ENCODE data around the gene UBL4B. TPM values are rescaled to one million over a fixed set of nuclear protein-coding genes. Genes with fewer than 3 reads are reported as not detected.

Gene UBL4B
- total and polyA plus RNA-seq, 3 experiments from 2014 or later, result not detected

DNA sequence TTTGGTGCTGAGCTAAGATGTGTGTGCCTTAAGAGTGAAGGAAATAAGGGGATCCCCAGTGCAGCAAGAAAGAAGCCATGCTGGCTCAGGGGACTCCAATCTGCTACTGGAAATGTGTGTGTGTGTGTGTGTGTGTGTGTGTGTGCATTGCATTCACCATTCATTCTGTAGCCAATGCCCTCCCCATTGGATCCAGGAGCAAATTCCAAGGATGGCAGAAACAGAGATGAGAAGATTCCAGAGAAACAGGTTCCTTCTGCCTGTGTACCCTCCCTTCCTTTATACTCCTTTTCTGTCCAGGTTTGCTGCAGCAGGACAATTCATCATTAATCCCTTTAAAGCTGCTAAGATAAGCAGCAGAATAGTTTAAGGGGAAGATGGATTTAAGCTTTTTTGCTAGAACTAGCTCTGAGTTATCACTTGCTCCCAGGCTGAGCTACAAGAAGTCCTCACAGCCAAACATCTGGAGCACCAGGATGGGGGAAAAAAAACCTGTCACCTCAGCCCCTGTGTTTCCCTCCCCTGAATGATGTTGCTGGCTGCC, 41.2 kb downstream of the UBL4B start:
- Mint-ChIP-seq H3K9me3 (peaks cover 0 to 2% (median 0%) of the 10 kb centered on the region in 5 donors), H3K27me3 (peaks cover 38 to 65% of the 10 kb centered on the region in 2 donors), H3K27ac (no peak overlapping the region), H3K4me1 (peaks cover 0 to 3% (median 3%) of the 10 kb centered on the region in 3 donors), H3K4me3 (no peak overlapping the region), H3K36me3 (peaks cover 0 to 2% (median 0%) of the 10 kb centered on the region in 3 donors)
- DNase-seq, result no peak
- POLR2A ChIA-PET, result no interaction called here
- Histone ChIP-seq H3K4me3 (ENCODE audit: low read length) (no peak overlapping the region), H3K36me3 (ENCODE audit: insufficient read depth, low read length) (no peaks in the 10 kb centered on the region), H3K27ac (ENCODE audit: low read depth, low read length) (no peak overlapping the region), H3K27me3 (ENCODE audit: insufficient read depth, low read length, poor library complexity, severe bottlenecking) (peaks cover 27% of the 10 kb centered on the region), H3K4me1 (ENCODE audit: insufficient read depth, low read length) (no peaks in the 10 kb centered on the region), H3K9me3 (ENCODE audit: low read length) (no peaks in the 10 kb centered on the region)
- CTCF ChIA-PET, result interaction anchor here (0.9 kb wide), 1 partner anchor 9 kb away, joined by 3 read pairs; no protein-coding TSS in a partner anchor

DNA sequence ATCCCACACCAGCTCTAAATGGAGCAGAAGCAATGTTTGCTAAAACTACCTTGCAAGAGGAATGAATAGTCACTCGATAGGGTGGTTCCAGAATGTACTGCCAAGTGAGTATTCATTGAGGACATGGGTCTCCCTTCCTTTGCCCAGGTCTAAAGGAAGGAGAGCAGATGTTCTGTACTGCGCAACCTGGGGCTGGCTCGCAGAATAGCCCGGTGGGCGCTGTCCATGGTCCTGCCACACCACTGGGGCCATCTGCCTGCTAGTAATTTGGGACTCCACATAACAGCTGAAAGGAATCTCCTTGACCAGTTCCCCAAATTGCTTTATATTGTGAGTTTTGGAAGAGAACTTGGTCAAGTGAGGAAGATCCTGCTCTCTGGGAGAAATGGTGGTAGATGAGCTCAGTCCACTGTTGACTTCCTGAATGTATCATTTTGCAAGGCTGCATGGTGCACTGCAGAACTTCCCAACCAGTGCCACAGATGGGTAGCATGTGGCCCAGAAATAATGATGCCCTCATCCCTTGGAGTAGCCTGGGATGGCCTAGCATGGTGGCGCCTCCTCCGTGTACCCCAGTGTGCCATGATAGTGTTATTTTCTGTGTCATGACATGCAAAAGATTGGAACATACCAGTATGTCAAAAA, 43.8 kb downstream of the UBL4B start:
- POLR2A ChIA-PET, result no interaction called here
- Mint-ChIP-seq H3K27me3 (peaks cover 49 to 87% of the 10 kb centered on the region in 2 donors), H3K36me3 (peaks cover 0 to 3% (median 0%) of the 10 kb centered on the region in 3 donors), H3K9me3 (peaks cover 0 to 6% (median 2%) of the 10 kb centered on the region in 5 donors), H3K4me1 (no peaks in the 10 kb centered on the region), H3K27ac (no peak overlapping the region), H3K4me3 (no peak overlapping the region)
- H3K4me1 ChIP-seq (ENCODE audit: insufficient read depth, low read length), result no peaks in the 10 kb centered on the region
- no peak overlapping the region for H3K27ac ChIP-seq (ENCODE audit: low read depth, low read length)
- H3K9me3 ChIP-seq (ENCODE audit: low read length), result no peaks in the 10 kb centered on the region
- H3K4me3 ChIP-seq (ENCODE audit: low read length), result no peak overlapping the region
- peak in 3 of 5 donors; percentile 6 to 24 (median 21) for DNase-seq
- CTCF ChIA-PET, result no interaction called here
- peaks cover 23% of the 10 kb centered on the region for H3K27me3 ChIP-seq (ENCODE audit: insufficient read depth, low read length, poor library complexity, severe bottlenecking)
- no peaks in the 10 kb centered on the region for H3K36me3 ChIP-seq (ENCODE audit: insufficient read depth, low read length)

DNA sequence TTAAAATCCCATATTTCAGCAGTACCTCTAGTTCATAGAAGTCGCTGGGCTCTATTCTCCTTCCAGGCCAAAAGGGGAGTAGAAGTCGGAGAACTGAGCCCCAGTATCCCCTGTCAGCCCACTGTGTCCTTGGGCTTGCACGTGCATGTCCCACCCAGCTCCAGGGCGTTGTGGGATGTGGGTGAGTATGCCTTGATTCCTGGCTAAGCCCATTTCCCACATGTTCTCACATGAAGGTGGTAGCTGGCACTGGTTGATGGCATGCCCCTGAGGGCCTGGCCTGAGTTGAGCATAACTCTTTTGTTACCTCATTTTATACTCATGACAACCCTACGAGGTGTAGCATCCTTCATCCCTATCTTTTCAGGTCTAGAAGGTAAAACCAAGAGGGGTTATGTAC, 46.0 kb downstream of the UBL4B start:
- Mint-ChIP-seq H3K36me3 (peaks cover 0 to 3% (median 0%) of the 10 kb centered on the region in 3 donors), H3K27me3 (peaks cover 41 to 84% of the 10 kb centered on the region in 2 donors), H3K9me3 (peaks cover 0 to 8% (median 2%) of the 10 kb centered on the region in 5 donors), H3K4me1 (no peaks in the 10 kb centered on the region), H3K4me3 (no peak overlapping the region), H3K27ac (no peak overlapping the region)
- no peak for DNase-seq
- ChIA-PET POLR2A (no interaction called here), CTCF (no interaction called here)
- no peak overlapping the region for H3K4me3 ChIP-seq (ENCODE audit: low read length)
- H3K36me3 ChIP-seq (ENCODE audit: insufficient read depth, low read length), result no peaks in the 10 kb centered on the region
- no peak overlapping the region for H3K27ac ChIP-seq (ENCODE audit: low read depth, low read length)
- peaks cover 13% of the 10 kb centered on the region for H3K27me3 ChIP-seq (ENCODE audit: insufficient read depth, low read length, poor library complexity, severe bottlenecking)
- H3K9me3 ChIP-seq (ENCODE audit: low read length), result no peaks in the 10 kb centered on the region
- H3K4me1 ChIP-seq (ENCODE audit: insufficient read depth, low read length), result no peaks in the 10 kb centered on the region

DNA sequence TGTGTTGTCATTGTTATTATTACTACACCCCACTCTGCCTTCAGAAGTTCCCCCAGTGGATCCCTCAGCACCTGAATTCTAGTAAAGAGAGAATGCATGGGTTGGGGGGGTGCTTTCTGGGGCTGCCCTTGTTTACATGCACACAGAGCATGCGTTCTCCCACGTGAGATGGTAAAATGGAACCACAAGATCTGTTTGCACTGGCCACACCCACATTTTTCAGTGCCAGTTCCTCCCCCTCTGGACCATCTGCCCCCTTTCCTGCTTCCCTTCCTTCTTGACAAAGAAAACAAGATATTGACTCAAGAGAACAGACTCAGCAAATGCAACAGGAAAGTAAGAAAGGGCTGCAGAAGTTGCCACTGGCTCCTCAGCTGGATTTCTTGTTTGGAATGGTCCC, 46.9 kb downstream of the UBL4B start:
- POLR2A ChIA-PET, result no interaction called here
- Mint-ChIP-seq H3K27ac (no peak overlapping the region), H3K4me1 (no peaks in the 10 kb centered on the region), H3K36me3 (peaks cover 0 to 3% (median 0%) of the 10 kb centered on the region in 3 donors), H3K4me3 (no peak overlapping the region), H3K27me3 (peaks cover 41 to 80% of the 10 kb centered on the region in 2 donors), H3K9me3 (peaks cover 0 to 8% (median 2%) of the 10 kb centered on the region in 5 donors)
- H3K27me3 ChIP-seq (ENCODE audit: insufficient read depth, low read length, poor library complexity, severe bottlenecking), result peaks cover 9% of the 10 kb centered on the region
- H3K4me1 ChIP-seq (ENCODE audit: insufficient read depth, low read length), result no peaks in the 10 kb centered on the region
- H3K9me3 ChIP-seq (ENCODE audit: low read length), result no peaks in the 10 kb centered on the region
- no peak overlapping the region for H3K4me3 ChIP-seq (ENCODE audit: low read length)
- H3K36me3 ChIP-seq (ENCODE audit: insufficient read depth, low read length), result no peaks in the 10 kb centered on the region
- no peak overlapping the region for H3K27ac ChIP-seq (ENCODE audit: low read depth, low read length)
- CTCF ChIA-PET, result no interaction called here
- DNase-seq, result no peak

DNA sequence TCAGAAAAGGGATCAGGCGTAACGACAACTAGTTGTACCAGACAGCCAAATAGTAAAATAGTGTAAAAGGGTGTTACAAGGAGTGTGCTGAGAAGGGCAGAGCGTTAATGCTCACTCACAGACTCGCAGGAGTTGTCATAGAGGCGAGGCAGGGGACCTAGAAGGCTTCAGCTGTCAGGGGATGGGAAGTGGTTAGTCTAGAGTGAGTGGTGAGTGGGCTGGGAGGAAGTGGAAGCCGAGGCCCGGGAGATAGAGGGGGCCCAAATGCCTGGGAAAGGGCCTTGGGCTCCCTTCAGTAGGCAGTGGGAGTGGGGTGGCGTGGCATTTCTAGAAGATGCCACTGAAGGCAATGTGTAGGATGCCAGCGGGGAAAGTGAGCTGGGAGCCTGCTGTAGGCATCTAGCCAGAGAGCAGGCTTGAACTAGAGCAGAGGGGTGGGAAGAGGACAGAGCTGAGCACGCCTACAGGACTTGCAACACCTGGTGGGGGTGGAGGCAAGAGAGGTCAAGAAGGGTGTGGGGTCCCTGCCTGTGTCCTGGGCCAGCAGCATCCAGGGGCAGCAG, 48.4 kb downstream of the UBL4B start:
- H3K4me1 ChIP-seq (ENCODE audit: insufficient read depth, low read length), result no peaks in the 10 kb centered on the region
- Mint-ChIP-seq H3K4me1 (no peaks in the 10 kb centered on the region), H3K4me3 (no peak overlapping the region), H3K36me3 (peaks cover 0 to 3% (median 0%) of the 10 kb centered on the region in 3 donors), H3K27me3 (peaks cover 34 to 69% of the 10 kb centered on the region in 2 donors), H3K27ac (peak overlapping the region in 1 of 8 donors; percentile 48), H3K9me3 (peaks cover 0 to 8% (median 2%) of the 10 kb centered on the region in 5 donors)
- CTCF ChIA-PET, result no interaction called here
- no peaks in the 10 kb centered on the region for H3K9me3 ChIP-seq (ENCODE audit: low read length)
- POLR2A ChIA-PET, result no interaction called here
- peaks cover 4% of the 10 kb centered on the region for H3K27me3 ChIP-seq (ENCODE audit: insufficient read depth, low read length, poor library complexity, severe bottlenecking)
- DNase-seq, result no peak
- no peak overlapping the region for H3K27ac ChIP-seq (ENCODE audit: low read depth, low read length)
- H3K36me3 ChIP-seq (ENCODE audit: insufficient read depth, low read length), result no peaks in the 10 kb centered on the region
- no peak overlapping the region for H3K4me3 ChIP-seq (ENCODE audit: low read length)

DNA sequence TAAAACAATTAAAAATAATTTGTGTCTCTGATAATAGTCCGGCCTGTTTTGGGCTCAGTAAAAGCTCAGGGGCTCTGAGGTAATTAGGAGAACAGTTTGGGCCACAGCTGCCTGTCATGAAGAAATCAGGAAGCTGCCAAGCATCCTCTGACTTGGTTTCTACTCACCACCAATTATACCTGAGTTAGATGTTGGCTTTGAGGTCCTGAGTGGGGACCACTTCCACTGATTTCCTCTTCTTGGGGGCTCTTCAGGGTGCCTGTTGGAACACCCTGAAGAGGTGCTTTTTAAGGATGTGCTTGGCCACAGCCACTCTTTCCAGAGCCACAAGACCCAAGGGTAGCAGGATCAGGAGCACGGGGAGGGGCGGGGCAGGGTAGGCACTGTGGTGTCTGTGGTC, 48.9 kb downstream of the UBL4B start:
- H3K4me3 Mint-ChIP-seq, result no peak overlapping the region
- ChIA-PET CTCF (no interaction called here), POLR2A (no interaction called here)
- no peaks in the 10 kb centered on the region for H3K4me1 Mint-ChIP-seq
- Histone ChIP-seq H3K9me3 (ENCODE audit: low read length) (no peaks in the 10 kb centered on the region), H3K4me1 (ENCODE audit: insufficient read depth, low read length) (no peaks in the 10 kb centered on the region), H3K27me3 (ENCODE audit: insufficient read depth, low read length, poor library complexity, severe bottlenecking) (peaks cover 4% of the 10 kb centered on the region), H3K4me3 (ENCODE audit: low read length) (no peak overlapping the region), H3K27ac (ENCODE audit: low read depth, low read length) (no peak overlapping the region), H3K36me3 (ENCODE audit: insufficient read depth, low read length) (no peaks in the 10 kb centered on the region)
- peaks cover 0 to 8% (median 2%) of the 10 kb centered on the region in 5 donors for H3K9me3 Mint-ChIP-seq
- DNase-seq, result no peak
- H3K36me3 Mint-ChIP-seq, result peaks cover 0 to 3% (median 0%) of the 10 kb centered on the region in 3 donors
- H3K27me3 Mint-ChIP-seq, result peaks cover 33 to 64% of the 10 kb centered on the region in 2 donors
- no peak overlapping the region for H3K27ac Mint-ChIP-seq

DNA sequence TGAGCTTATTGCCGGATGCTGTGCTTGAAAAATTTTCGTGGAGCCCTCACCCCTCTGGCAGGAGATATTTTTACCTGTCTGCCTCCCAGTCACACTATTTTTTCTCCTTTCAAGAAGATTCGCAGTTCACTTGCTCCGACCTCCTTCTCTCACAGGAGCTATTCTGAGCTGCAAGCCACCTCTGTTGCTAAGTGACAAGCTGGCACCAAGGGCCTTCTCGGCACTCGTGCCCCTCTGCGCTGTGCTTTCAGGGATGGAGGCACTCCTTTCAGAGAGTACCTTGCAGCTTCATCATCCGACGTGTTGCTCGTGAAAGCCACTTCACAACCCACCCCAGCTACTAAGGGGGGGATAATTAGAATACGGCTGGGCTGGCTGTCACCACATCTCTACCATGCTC, 49.6 kb downstream of the UBL4B start:
- peaks cover 0 to 8% (median 2%) of the 10 kb centered on the region in 5 donors for H3K9me3 Mint-ChIP-seq
- Histone ChIP-seq H3K27me3 (ENCODE audit: insufficient read depth, low read length, poor library complexity, severe bottlenecking) (peaks cover 4% of the 10 kb centered on the region), H3K27ac (ENCODE audit: low read depth, low read length) (no peak overlapping the region), H3K9me3 (ENCODE audit: low read length) (no peaks in the 10 kb centered on the region), H3K4me1 (ENCODE audit: insufficient read depth, low read length) (no peaks in the 10 kb centered on the region), H3K4me3 (ENCODE audit: low read length) (no peak overlapping the region), H3K36me3 (ENCODE audit: insufficient read depth, low read length) (no peaks in the 10 kb centered on the region)
- peaks cover 0 to 3% (median 0%) of the 10 kb centered on the region in 3 donors for H3K36me3 Mint-ChIP-seq
- POLR2A ChIA-PET, result no interaction called here
- no peaks in the 10 kb centered on the region for H3K4me1 Mint-ChIP-seq
- H3K4me3 Mint-ChIP-seq, result no peak overlapping the region
- no peak overlapping the region for H3K27ac Mint-ChIP-seq
- H3K27me3 Mint-ChIP-seq, result peaks cover 27 to 57% of the 10 kb centered on the region in 2 donors
- CTCF ChIA-PET, result no interaction called here
- DNase-seq, result no peak

Measured in CD8-positive, alpha-beta memory T cell (primary cell).